HG03469 (cell line): ENCODE results near the gene CD27.
"Not testable (repeated sequence)": the region's sequence is repeated elsewhere in the genome, so short reads cannot be mapped to it uniquely, and the experiment has no call there.

Experiments used
- ATAC-seq: cut with Tn5 transposase; IDR thresholded peaks from one replicate; pipeline ENCODE4 v1.9.1; 2021; ENCODE audit warnings: mild to moderate bottlenecking, moderate library complexity, moderate number of reproducible peaks; ENCODE audit not compliant: unreplicated experiment

CD27 gene

DNA sequence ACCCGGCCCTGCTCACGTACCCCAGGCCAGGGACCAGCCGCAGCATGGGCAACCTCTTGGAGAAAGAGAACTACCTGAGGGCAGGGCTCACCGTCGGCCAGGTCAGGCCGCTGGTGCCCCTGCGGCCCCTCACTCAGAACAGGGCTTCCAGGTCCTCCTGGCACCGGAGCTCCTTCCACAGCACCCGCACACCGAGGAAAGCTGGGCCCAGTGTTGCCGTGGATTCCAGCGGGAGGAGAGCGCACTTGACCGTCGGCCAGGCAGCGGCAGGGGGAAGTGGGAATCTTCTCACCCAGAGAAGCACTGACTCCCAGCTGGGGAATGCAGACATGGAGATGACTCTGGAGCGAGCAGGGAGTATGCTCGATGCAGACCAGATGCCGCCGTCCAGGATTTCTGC lies 33.7 kb downstream of the CD27 start:
- no peak for ATAC-seq

GRCh38 chr12:6488240-6488639 lies 43.5 kb downstream of the CD27 start:
- ATAC-seq: no peak

DNA sequence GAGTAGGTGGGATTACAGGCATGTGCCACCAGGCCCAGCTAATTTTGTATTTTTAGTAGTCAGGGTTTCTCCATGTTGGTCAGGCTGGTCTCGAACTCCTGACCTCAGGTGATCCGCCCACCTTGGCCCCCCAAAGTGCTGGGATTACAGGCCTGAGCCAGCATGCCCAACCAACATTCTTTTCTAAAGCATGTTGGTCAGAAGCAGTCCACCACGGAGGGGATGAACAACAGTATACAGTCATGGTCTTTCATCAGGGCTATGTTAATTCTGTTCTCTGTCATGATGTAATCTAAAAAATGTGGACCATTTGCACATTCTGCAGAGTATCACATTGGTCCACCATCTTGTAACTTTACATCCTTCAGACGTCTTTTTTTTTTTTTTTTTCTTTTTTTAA lies 44.7 kb downstream of the CD27 start:
- ATAC-seq: no peak

DNA sequence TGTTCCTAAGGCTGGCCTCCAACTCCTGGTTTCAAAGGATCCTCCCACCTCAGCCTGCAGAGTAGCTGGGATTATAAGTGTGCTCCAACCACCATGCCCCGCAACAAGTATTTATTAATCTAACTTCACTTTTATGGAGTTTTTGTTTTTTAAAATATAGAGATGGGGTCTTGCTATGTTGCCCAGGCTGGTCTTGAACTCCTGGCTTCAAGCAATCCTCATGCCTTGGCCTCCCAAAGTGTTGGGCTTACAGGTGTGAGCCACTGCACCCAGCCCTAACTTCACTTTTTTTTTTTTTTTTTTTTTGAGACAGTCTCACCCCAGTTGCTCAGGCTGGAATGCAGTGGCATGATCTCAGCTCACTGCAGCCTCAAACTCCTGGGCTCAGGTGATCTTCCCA lies 45.9 kb downstream of the CD27 start:
- not testable (repeated sequence) for ATAC-seq

GRCh38 chr12:6492838-6493496 lies 48.2 kb downstream of the CD27 start, which contains the start of gene MRPL51:
Gene MRPL51, minus strand, starts transcription at chr12:6493262. Its CDS starts 126 bp downstream, at chr12:6493136.
- peak; percentile 53 for ATAC-seq

DNA sequence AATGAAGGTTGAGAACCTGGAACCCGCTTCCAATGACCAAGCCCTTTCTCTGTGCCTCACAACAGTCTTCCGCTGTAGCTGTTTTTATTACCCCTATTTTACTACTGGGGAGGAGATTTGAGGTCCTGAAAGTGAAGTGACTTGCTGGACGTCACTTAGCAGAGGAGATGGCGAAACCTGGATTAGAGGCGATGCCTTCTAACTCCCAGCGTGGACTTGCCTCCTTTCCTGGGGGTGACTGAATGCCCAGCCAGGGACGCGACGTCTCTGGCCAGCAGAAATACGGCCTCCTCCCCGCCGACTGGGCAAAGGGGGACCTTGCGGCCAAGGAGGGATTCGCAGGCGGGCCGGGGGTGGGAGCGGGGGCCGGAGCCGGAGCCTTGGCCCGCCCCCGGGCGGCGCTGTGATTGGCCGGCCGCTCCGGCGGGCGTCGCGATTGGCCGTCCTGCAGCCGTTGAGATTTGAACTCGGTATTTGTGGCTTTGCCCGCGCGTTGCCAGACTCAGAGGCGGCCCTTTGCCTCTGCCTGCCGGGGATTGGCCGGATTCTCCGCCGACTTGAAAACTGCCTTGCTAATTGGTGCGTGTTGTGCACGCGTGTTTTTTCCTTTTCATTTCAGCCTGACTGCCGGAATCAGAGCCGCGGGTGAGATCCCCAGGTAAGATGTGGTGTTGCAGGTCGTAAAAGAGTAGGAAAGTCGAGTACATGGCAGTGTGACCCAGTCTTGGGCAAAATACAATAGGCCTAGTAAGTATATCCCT lies 48.9 kb downstream of the CD27 start, which contains the start of gene NCAPD2:
Gene NCAPD2, plus strand, starts transcription at position 606 of the 761 bp plus-strand sequence. CDS start 997 bp downstream, outside the sequence.
- peak; percentile 55 for ATAC-seq

DNA sequence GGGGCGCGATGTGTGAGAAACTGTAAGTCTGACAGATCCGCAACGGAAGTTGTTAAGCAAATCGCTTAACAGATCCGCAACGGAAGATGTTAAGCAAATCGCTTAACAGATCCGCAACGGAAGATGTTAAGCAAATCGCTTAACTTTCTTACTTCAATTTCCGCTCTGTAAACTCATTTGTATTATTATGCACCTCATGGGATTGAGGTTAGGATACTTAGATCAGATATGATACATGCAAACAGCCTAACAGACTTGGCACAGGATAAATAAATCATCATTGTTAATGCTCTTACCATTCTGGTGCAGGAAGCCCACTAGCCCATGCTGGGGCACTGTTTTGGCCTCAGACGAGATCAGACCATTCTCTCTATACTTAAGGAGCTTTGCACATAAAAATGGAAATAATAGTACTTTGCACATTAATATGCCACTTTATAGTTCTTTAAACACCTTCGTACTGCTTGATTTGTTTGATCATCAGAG lies 49.5 kb downstream of the CD27 start:
- no peak for ATAC-seq

DNA sequence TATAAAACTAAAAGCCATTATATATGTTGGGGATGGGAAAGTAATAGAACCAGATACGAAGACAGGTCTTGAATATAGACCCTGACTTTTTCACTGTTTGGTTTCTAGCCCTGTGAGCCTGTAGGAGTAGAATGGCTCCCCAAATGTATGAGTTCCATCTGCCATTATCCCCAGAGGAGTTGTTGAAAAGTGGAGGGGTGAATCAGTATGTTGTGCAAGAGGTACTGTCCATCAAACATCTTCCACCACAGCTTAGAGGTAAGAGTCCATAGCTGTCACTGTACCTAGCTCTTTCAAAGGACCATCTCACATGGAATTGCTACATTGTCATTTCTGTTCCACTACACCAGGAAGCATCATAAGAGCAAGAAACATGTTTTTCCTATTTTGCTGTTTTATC lies 50.2 kb downstream of the CD27 start:
- no peak for ATAC-seq

DNA sequence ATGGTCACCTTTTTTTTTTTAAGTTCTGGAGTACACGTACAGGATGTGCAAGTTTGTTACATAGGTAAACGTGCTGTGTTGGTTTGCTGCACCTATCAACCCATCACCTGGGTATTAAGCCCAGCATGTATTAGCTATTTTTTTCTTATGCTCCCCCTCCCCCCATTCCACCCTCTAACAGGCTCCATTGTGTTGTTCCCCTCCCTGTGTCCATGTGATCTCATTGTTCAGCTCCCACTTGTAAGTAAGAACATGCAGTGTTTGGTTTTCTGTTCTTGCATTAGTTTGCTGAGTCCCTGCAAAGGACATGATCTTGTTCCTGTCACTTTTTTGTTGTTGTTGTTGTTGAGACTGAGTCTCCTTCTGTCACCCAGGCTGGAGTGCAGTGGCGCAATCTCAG lies 52.5 kb downstream of the CD27 start:
- ATAC-seq: not testable (repeated sequence)

- ATAC-seq: no peak
These were observed 55.7 kb downstream of the CD27 start for GRCh38 chr12:6500466-6500865.
